T-helper 2 cell treated with Interferon-gamma antibody and Interleukin-4, amounts not matched to agents 5 μg/mL and 100 μg/mL, for 36 hours (primary cell): Measurements from ENCODE around the gene MRFAP1L1.

Experiments used
- DNase-seq: peaks from one replicate; pipeline ENCODE4 v3.0.0; 2021; ENCODE audit warnings: low spot score
- H3K27ac Mint-ChIP-seq: one replicate; pipeline ENCODE4 v1.8.0; 2021; ENCODE audit warnings: mild to moderate bottlenecking, mixed read lengths
- H3K27me3 Mint-ChIP-seq: one replicate; pipeline ENCODE4 v1.8.0; 2021; ENCODE audit warnings: low read depth, mixed read lengths
- H3K36me3 Mint-ChIP-seq: one replicate; pipeline ENCODE4 v1.8.0; 2021; ENCODE audit warnings: low read depth, mixed read lengths
- H3K4me1 Mint-ChIP-seq: one replicate; pipeline ENCODE4 v1.8.0; 2021; ENCODE audit warnings: low read depth, mixed read lengths
- H3K4me3 Mint-ChIP-seq: one replicate; pipeline ENCODE4 v1.8.0; 2022; ENCODE audit warnings: mild to moderate bottlenecking, moderate library complexity, mixed read lengths
- H3K9me3 Mint-ChIP-seq: one replicate; pipeline ENCODE4 v1.8.0; 2021; ENCODE audit warnings: mixed read lengths

Gene MRFAP1L1

GRCh38 chr4:6695660-6696610 lies 13.7 kb downstream of the MRFAP1L1 start:
- no peaks in the 10 kb centered on the region for H3K27me3 Mint-ChIP-seq
- no peaks in the 10 kb centered on the region for H3K9me3 Mint-ChIP-seq
- peaks cover 28% of the 10 kb centered on the region for H3K36me3 Mint-ChIP-seq
- H3K27ac Mint-ChIP-seq, result peak overlapping the region; percentile 96
- DNase-seq, result peak; percentile 58
- H3K4me3 Mint-ChIP-seq, result peak overlapping the region; percentile 73
- H3K4me1 Mint-ChIP-seq, result peaks cover 74% of the 10 kb centered on the region

GRCh38 chr4:6694177-6694901 lies 15.3 kb downstream of the MRFAP1L1 start:
- Mint-ChIP-seq H3K36me3 (peaks cover 23% of the 10 kb centered on the region), H3K4me3 (peak overlapping the region; percentile 74), H3K4me1 (peaks cover 76% of the 10 kb centered on the region), H3K27me3 (no peaks in the 10 kb centered on the region), H3K9me3 (no peaks in the 10 kb centered on the region), H3K27ac (peak overlapping the region; percentile 97)
- no peak for DNase-seq

DNA sequence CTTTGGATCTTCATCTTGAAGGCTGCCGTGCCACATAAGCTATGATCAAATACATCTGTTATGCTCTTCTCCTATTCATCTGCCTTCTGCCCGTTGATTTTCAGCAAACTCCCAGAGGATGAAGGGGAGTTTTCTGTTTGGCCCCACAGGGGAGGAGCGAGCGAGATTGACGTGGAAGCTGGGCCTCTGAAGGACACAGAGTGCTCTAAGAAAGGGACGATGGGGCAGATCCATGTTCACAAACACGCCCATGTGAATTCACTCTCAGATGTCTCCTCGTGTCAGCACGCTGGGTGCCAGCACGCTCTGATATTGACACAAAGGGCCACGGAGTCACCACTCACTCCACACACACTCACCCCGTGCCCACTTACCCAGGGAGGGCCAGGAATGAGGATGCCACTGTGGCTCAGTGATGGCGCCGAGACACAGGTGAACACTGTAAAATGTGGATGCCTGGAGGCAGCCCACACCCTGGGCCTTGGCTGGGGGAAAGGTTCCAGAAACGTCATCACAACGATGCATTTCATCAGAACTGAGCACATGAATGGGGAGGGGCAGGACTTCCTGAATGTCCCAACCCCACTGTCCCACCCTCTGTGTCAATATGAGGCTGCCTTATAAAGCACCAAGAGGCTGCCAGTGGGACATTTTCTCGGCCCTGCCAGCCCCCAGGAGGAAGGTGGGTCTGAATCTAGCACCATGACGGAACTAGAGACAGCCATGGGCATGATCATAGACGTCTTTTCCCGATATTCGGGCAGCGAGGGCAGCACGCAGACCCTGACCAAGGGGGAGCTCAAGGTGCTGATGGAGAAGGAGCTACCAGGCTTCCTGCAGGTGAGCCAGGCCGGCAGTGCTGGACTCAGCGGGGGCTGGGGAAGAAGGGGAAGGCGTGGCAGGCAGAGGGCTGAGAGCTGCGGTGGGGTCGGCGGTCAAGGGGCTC lies 16.2 kb downstream of the MRFAP1L1 start, which contains the start of gene S100P:
S100P (plus strand) TSS at position 648 of the 946 bp plus-strand sequence; CDS start at position 703, 55 bp downstream.
- Mint-ChIP-seq H3K4me1 (peaks cover 78% of the 10 kb centered on the region), H3K4me3 (peak within 1 kb of the TSS; percentile 74), H3K9me3 (no peaks in the 10 kb centered on the region), H3K27ac (peak within 1 kb of the TSS; percentile 97), H3K36me3 (peaks cover 25% of the 10 kb centered on the region), H3K27me3 (no peaks in the 10 kb centered on the region)
- DNase-seq, result no peak

DNA sequence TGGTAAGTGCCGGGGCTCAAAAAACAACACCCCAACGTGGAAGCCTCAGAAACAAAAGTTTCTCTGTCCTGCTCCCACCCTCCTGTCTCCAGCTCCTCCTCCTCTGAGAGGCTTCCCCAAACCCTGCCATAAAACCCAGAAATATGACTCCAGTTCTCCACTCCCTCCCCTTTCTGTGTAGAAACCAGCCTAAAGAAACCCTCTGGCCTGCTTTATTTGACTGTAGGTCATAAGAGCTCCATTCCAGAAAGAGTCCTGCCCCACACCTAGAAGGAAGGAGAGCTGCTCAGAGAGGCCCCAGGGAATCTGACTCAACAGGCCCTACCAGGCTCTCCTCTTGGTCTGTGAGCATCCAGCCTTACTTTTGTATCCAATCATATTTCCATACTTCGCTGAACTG lies 16.9 kb downstream of the MRFAP1L1 start:
- Mint-ChIP-seq H3K4me1 (peaks cover 79% of the 10 kb centered on the region), H3K9me3 (no peaks in the 10 kb centered on the region), H3K27ac (peak overlapping the region; percentile 84), H3K4me3 (no peak overlapping the region), H3K36me3 (peaks cover 26% of the 10 kb centered on the region), H3K27me3 (no peaks in the 10 kb centered on the region)
- no peak for DNase-seq

DNA sequence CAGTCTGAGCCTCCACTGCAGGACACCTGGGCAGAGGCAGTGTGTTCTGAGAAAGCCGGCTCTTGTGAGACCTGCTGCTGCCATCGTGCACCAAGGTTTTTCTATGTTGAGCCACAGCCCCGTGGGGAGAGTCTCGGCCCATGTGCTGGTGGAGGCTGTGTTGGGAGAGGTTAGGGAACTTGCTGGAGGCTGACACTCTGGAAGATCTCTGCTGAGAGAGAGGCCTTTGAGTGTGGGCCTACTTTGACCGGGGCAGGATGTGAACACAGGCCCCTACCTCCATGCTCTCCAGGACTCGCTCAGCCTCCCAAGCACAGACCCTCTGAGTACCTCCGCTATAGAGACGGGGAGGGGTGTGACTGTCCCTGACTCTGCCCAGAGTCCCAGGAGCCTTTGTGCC lies 17.3 kb downstream of the MRFAP1L1 start:
- Mint-ChIP-seq H3K27ac (peak overlapping the region; percentile 84), H3K9me3 (no peaks in the 10 kb centered on the region), H3K4me3 (no peak overlapping the region), H3K36me3 (peaks cover 30% of the 10 kb centered on the region), H3K27me3 (no peaks in the 10 kb centered on the region), H3K4me1 (peaks cover 81% of the 10 kb centered on the region)
- DNase-seq, result no peak

GRCh38 chr4:6689506-6689960 lies 20.1 kb downstream of the MRFAP1L1 start:
- H3K4me3 Mint-ChIP-seq, result peak overlapping the region; percentile 91
- no peak for DNase-seq

GRCh38 chr4:6688879-6689505 lies 20.7 kb downstream of the MRFAP1L1 start:
- H3K36me3 Mint-ChIP-seq, result peaks cover 42% of the 10 kb centered on the region
- H3K9me3 Mint-ChIP-seq, result no peaks in the 10 kb centered on the region
- no peaks in the 10 kb centered on the region for H3K27me3 Mint-ChIP-seq
- DNase-seq, result peak; percentile 83
- peak overlapping the region; percentile 91 for H3K4me3 Mint-ChIP-seq
- H3K27ac Mint-ChIP-seq, result peak overlapping the region; percentile 94
- H3K4me1 Mint-ChIP-seq, result peaks cover 66% of the 10 kb centered on the region

More at GRCh38 chr4:6689506-6689960, 20.1 kb downstream of the MRFAP1L1 start:
- peak overlapping the region; percentile 94 for H3K27ac Mint-ChIP-seq
- no peaks in the 10 kb centered on the region for H3K9me3 Mint-ChIP-seq
- no peaks in the 10 kb centered on the region for H3K27me3 Mint-ChIP-seq
- H3K4me1 Mint-ChIP-seq, result peaks cover 69% of the 10 kb centered on the region
- H3K36me3 Mint-ChIP-seq, result peaks cover 42% of the 10 kb centered on the region

DNA sequence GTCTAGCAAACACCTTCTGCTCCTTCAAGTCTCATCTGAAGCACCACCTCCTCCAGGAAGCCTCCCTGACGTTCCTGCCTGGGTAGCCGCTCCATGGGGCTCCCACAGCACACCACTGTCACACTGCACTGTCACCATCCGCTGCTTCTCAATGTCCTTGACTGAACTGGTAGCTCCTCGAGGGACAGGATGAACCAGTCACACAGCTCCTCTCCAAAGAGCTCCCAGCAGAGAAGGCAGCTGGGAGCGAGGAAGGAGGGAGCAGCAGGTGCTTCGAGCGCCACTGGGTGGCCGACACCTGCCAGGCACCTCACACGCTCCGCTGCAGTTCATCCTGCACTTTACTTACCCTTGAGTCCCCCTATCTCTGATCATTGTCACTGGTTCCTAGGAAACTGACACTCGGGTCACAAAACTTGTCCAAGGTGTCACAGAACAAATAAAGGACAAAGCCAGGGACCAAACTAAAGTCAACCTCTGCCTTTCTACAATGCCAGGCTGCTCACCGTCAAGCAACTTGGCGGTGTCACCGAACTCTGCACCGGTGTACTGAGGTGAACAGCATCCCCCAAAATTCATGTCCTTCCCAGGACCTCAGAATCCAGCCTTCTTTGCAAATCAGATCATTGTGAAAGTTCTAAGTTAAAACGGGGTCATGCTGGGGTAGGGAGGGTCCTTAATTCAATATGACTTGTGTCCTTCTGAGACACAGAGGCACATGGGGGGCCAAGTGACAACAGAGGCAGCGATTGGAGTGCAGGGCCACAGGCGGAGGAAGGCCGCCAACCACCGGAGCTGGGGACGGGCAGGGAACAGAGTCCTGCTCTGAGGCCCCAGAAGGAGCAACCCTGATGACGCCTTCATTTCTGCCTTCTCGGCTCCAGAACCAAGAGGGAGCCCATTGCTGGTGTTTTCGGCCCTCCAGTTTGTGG lies 21.5 kb downstream of the MRFAP1L1 start:
- peak overlapping the region; percentile 94 for H3K27ac Mint-ChIP-seq
- peaks cover 58% of the 10 kb centered on the region for H3K4me1 Mint-ChIP-seq

DNA sequence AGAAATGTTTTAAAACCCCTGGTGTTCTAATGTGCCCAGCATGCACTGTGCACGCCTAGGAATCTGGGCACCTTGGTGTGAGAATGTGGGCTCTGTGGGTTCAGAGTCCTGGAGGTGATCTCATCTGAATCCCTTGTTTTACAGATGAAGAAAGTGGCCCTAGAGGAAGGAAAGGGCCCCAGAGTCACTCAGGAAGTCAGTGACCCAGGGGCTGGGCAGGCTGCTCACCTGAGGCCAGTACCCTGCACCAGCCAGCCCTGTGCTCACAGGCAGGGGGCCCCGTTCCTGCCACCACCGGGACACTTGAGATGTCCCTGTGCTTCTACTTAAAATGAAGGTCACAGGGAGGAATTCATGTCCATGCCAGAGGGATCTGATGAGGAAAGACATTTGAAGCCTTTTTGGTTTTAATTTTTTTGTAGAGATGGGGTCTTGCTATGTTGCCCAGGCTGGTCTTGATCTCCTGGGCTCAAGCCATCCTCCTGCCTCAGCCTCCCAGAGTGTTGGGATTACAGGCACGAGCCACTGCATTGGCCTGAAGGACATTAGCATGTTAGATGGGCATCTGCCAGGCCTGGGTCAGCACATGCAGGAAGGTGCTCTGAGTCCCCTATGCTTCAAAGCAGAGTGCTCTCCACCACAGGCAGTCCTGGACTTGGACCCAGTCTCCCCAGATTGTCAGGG lies 23.4 kb downstream of the MRFAP1L1 start:
- Mint-ChIP-seq H3K27ac (no peak overlapping the region), H3K36me3 (peaks cover 48% of the 10 kb centered on the region), H3K4me3 (no peak overlapping the region), H3K27me3 (no peaks in the 10 kb centered on the region), H3K9me3 (no peaks in the 10 kb centered on the region), H3K4me1 (peaks cover 47% of the 10 kb centered on the region)
- DNase-seq, result no peak

More for the DNA sequence above, 21.5 kb downstream of the MRFAP1L1 start:
- peak overlapping the region; percentile 91 for H3K4me3 Mint-ChIP-seq
- DNase-seq, result no peak
- no peaks in the 10 kb centered on the region for H3K9me3 Mint-ChIP-seq
- H3K36me3 Mint-ChIP-seq, result peaks cover 42% of the 10 kb centered on the region
- H3K27me3 Mint-ChIP-seq, result no peaks in the 10 kb centered on the region

- Mint-ChIP-seq H3K27me3 (no peaks in the 10 kb centered on the region), H3K4me3 (no peak overlapping the region), H3K36me3 (peaks cover 54% of the 10 kb centered on the region), H3K9me3 (no peaks in the 10 kb centered on the region), H3K27ac (no peak overlapping the region), H3K4me1 (peaks cover 36% of the 10 kb centered on the region)
- DNase-seq, result no peak
Observed at GRCh38 chr4:6684656-6685055, 25.0 kb downstream of the MRFAP1L1 start.

GRCh38 chr4:6682862-6683590 lies 26.6 kb downstream of the MRFAP1L1 start:
- no peak for DNase-seq
- Mint-ChIP-seq H3K4me3 (no peak overlapping the region), H3K27ac (no peak overlapping the region), H3K9me3 (no peaks in the 10 kb centered on the region), H3K27me3 (no peaks in the 10 kb centered on the region), H3K36me3 (peaks cover 58% of the 10 kb centered on the region), H3K4me1 (peaks cover 29% of the 10 kb centered on the region)
